Medulla oblongata (tissue), 1 donor: ENCODE measurements around the gene CCDC127.

Source experiments
- DNase-seq: peaks from one replicate; pipeline ENCODE4 v3.0.0-alpha.2; 2015; ENCODE audit errors: extremely low spot score

Gene CCDC127

DNA sequence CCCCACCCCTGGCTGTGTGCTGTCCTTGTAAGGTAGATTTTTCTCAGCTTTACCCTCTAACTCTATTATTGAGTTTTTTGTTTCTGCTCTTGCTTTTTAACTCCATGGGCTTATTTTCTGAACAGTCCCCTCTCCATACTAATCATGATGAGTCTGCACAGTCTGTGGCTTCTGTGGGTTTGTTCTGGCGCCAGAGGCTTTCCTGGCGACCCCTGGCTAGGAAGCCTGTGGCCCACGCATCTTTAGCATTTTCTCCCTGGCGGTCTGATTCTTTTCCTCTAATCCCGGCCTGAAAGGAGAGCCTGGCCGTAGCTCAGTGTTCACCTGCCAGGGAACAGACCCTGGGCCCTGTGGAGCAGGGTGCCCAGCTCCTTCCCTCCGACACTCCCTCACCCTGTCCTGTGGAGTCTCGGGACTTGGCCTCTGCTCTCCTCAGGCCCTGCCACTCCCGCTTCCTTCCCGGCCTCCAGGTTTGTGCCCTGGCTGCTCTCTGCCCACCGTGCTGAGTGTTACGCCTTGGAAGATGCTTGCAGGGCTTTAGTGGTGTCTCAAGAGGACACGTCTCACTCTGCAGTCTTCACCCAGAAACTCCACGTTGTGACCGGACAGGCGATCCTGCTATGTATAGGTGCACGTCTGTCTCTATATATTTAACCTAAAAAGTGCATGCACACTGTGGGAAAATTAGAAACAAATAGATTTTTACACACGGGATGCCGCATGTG is 58.3 kb downstream of the CCDC127 start:
- no peak for DNase-seq

GRCh38 chr5:158807-159447 is 59.0 kb downstream of the CCDC127 start:
- DNase-seq = no peak

- DNase-seq = no peak
Observed at GRCh38 chr5:157801-158200, 60.2 kb downstream of the CCDC127 start.

GRCh38 chr5:157126-157715 is 60.7 kb downstream of the CCDC127 start:
- DNase-seq = no peak

DNA sequence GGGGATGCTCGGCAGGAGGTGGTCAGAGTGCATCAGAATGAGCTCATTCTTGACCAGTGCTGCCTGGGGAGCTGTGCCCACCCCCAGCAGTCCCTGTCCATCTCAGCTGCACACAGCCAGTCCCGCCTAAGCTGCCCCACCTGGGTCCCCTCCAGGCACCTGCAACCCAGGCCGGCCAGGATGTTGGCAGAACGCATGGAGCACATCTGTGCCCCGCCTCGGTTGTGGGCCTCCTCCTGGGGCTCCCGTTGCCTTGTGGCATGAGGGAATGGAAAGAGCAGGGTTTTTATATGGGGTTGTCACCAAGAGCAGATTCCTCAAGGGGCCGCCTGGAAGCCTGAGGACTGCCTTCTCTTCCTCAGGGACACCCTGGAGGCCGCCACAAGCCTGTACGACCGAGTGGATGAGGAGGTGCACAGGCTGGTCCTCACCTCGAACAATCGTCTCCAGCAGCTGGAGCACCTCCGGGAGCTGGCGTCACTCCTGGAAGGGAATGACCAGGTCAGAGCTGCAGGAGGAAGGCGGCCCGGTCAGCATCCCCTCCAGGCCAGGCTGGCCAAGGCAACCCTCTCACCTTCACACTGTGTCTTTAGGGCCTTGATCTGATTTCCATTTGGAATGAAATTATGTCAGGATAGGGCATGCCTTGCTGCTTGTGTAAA is 61.4 kb downstream of the CCDC127 start:
- DNase-seq = no peak

- no peak for DNase-seq
Observed at GRCh38 chr5:155651-156410, 62.1 kb downstream of the CCDC127 start.

DNA sequence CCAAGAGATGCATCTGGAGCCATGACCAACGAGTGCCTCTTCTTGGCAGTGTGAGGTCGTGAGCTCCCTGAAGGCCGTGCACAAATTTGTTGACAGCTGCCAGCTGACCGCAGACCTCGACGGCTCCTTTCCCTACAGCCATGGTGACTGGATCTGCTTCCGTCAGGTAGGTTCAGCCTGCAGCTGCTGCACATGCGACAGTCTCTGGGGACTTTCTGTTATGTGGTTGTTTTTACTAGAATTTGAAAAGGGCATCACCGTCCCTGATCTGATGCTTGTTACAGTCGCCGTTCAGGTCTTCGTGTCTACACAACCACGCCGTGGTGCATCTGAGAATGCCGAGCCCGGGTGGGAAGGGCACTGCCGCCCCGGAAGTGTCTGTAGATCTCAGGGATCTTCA is 63.1 kb downstream of the CCDC127 start:
- DNase-seq = no peak

DNA sequence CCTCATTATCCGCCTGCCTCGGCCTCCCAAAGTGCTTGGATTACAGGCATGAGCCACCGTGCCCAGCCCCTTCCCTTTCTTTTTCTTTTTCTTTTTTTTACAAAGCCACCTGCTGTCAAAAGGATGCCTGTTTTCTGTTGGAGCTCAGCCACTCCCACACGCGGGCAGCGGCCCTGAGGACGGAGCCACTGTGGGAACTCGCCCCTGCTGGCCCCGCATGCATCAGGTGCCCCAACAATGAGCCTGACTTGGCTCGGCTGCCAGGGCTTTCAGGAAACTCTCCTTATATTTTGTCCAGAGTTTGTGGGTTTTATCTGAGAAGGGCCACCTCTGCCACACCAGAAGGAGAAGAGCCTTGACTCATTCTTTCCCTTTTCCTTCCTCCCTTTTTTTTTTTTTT is 63.7 kb downstream of the CCDC127 start:
- DNase-seq = no peak

GRCh38 chr5:153256-153655 is 64.7 kb downstream of the CCDC127 start:
- no peak for DNase-seq

DNA sequence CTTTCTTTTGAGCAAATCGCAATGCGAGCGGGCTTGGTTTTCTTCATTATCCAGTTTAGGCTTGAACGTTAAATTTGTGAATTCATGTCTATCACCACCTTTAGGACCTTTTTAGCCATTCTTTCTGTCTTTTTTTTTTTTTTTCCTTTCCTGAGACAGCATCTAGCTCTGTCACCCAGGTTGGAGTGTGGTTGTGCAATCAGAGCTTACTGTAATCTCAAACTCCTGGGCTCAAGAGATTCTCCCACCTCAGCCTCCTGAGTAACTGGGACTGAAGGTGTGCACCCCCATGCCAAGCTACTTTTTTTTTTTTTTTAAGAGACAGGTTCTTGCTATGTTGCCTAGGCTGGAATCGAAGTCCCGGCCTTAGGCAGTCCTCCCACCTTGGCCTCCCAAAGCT is 65.9 kb downstream of the CCDC127 start:
- no peak for DNase-seq

- DNase-seq = no peak
Observed at GRCh38 chr5:150746-151145, 67.2 kb downstream of the CCDC127 start.

GRCh38 chr5:149745-150485 is 68.0 kb downstream of the CCDC127 start:
- no peak for DNase-seq

DNA sequence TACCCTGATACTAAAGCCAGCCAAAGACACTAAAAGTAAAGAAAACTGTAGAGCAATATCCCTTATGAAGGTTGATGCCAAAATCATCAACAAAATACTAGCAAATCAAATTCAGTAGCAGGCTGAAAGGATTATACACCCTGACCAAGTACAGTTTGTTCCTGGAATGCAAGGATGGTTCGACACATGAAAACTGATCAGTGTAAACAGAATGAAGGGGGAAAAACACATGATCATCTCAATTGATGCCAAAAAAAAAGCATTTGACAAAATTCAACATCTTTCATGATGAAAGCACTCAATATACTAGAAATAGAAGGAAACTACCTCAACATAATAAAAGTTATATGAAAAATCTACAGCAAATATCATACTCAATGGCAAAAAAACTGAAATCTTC is 70.2 kb downstream of the CCDC127 start:
- no peak for DNase-seq
